WTC11 (cell line): ENCODE results near the gene PRKN. TPM values are rescaled to one million over a fixed set of nuclear protein-coding genes. Genes with fewer than 3 reads are reported as not detected.

Experiments used
- ATAC-seq: fragments of 200-7000 bp; cut with Tn5 transposase; 2 replicates; pipeline ENCODE4 v1.10.0; 2021; ENCODE audit warnings: mild to moderate bottlenecking, moderate library complexity
- CTCF ChIA-PET: fragments of 300-600 bp; sonication (Branson Sonifier 250); formaldehyde crosslinking; loops from one replicate; lab custom pipeline; 2021; ENCODE audit warnings: antibody characterized with exemption; lab: Charles Lee
- POLR2A ChIA-PET: fragments of 350-600 bp; sonication (Branson Sonifier 250); formaldehyde crosslinking; loops from one replicate; lab custom pipeline; 2021; ENCODE audit warnings: antibody characterized with exemption; lab: Charles Lee
- DNase-seq: peaks from one replicate; pipeline ENCODE4 v3.0.0; 2021; ENCODE audit warnings: low spot score
- H3K27ac Mint-ChIP-seq: 2 replicates; pipeline ENCODE4 v1.8.0; 2021; ENCODE audit warnings: mixed read lengths
- H3K27me3 Mint-ChIP-seq: 2 replicates; pipeline ENCODE4 v1.8.0; 2021; ENCODE audit warnings: low read depth, mild to moderate bottlenecking, moderate library complexity, mixed read lengths
- H3K36me3 Mint-ChIP-seq: 2 replicates; pipeline ENCODE4 v1.8.0; 2021; ENCODE audit warnings: mixed read lengths
- H3K4me1 Mint-ChIP-seq: 2 replicates; pipeline ENCODE4 v1.8.0; 2022; ENCODE audit warnings: mixed read lengths
- H3K4me3 Mint-ChIP-seq: 2 replicates; pipeline ENCODE4 v1.8.0; 2021; ENCODE audit warnings: mild to moderate bottlenecking, moderate library complexity, mixed read lengths
- H3K9me3 Mint-ChIP-seq: 2 replicates; pipeline ENCODE4 v1.8.0; 2021; ENCODE audit warnings: mixed read lengths
- ATF6 ChIP-seq: sonication (generic); formaldehyde crosslinking; IDR thresholded peaks from 2 replicates; pipeline ENCODE4 v1.8.1; 2023; ENCODE audit warnings: mild to moderate bottlenecking, missing genetic modification reagents
- CREM ChIP-seq: sonication (generic); formaldehyde crosslinking; IDR thresholded peaks from 2 replicates; pipeline ENCODE4 v1.8.1; 2022; ENCODE audit warnings: mild to moderate bottlenecking, missing genetic modification reagents, moderate library complexity
- CTCF ChIP-seq: fragments of 200-600 bp; IDR thresholded peaks from 2 replicates; pipeline ENCODE4 v1.8.0; 2022; ENCODE audit warnings: antibody characterized with exemption
- E2F4 ChIP-seq: sonication (generic); formaldehyde crosslinking; IDR thresholded peaks from 2 replicates; pipeline ENCODE4 v1.8.1; 2022; ENCODE audit warnings: low read depth, mild to moderate bottlenecking, moderate library complexity, missing genetic modification reagents, borderline replicate concordance
- E2F5 ChIP-seq: sonication (generic); formaldehyde crosslinking; IDR thresholded peaks from 2 replicates; pipeline ENCODE4 v1.8.1; 2022; ENCODE audit warnings: mild to moderate bottlenecking, moderate library complexity, missing genetic modification reagents
- GABPB1 ChIP-seq: sonication (generic); formaldehyde crosslinking; IDR thresholded peaks from 2 replicates; pipeline ENCODE4 v1.8.1; 2023; ENCODE audit warnings: mild to moderate bottlenecking, missing genetic modification reagents
- GTF2I ChIP-seq: fragments of 250-450 bp; sonication (Bioruptor Pico); conservative IDR thresholded peaks from 2 replicates; pipeline ENCODE4 v1.4.0; 2021; ENCODE audit warnings: mild to moderate bottlenecking
- JAZF1 ChIP-seq: fragments of 250-450 bp; sonication (Bioruptor Pico); IDR thresholded peaks from 2 replicates; pipeline ENCODE4 v1.9.0; 2021; ENCODE audit warnings: moderate library complexity, mild to moderate bottlenecking, inconsistent platforms
- MAX ChIP-seq: sonication (generic); formaldehyde crosslinking; IDR thresholded peaks from 2 replicates; pipeline ENCODE4 v1.8.0; 2022; ENCODE audit warnings: mild to moderate bottlenecking, missing genetic modification reagents
- NFATC4 ChIP-seq: fragments of 250-450 bp; sonication (Bioruptor Pico); IDR thresholded peaks from 2 replicates; pipeline ENCODE4 v1.9.0; 2021; ENCODE audit warnings: mild to moderate bottlenecking
- NR2C2 ChIP-seq: sonication (generic); formaldehyde crosslinking; IDR thresholded peaks from 2 replicates; pipeline ENCODE4 v1.8.0; 2022; ENCODE audit warnings: mild to moderate bottlenecking, missing genetic modification reagents
- ZBTB21 ChIP-seq: sonication (generic); formaldehyde crosslinking; IDR thresholded peaks from 2 replicates; pipeline ENCODE4 v1.8.1; 2023; ENCODE audit warnings: mild to moderate bottlenecking, missing genetic modification reagents, borderline replicate concordance
- ZNF425 ChIP-seq: fragments of 250-450 bp; sonication (Bioruptor Pico); conservative IDR thresholded peaks from 2 replicates; pipeline ENCODE4 v1.9.0; 2021; ENCODE audit warnings: mild to moderate bottlenecking
- total RNA-seq: library from RNA; stranded (reverse); gene quantifications from 3 replicates; pipeline ENCODE4 v1.2.3, GENCODE V29; 2021

The PRKN gene
- total RNA-seq, 1 experiment from 2014 or later: 0.59 TPM

- no peak for TF ChIP-seq E2F4
These were observed 610.6 kb downstream of the PRKN start (continued) for GRCh38 chr6:162116902-162117525.

- TF ChIP-seq ZNF425 (CRISPR knock-in tag) (no peak), MAX (CRISPR knock-in tag) (no peak), GTF2I (no peak), ZBTB21 (no peak), NFATC4 (CRISPR knock-in tag) (no peak), GABPB1 (CRISPR knock-in tag) (no peak)
- H3K9me3 Mint-ChIP-seq: peaks cover 7% of the 10 kb centered on the region
- no peak overlapping the region for H3K4me3 Mint-ChIP-seq
- ChIA-PET POLR2A (no interaction called here), CTCF (interaction anchor here (0.9 kb wide), 1 partner anchor 14 kb away, joined by 3 read pairs; no protein-coding TSS in a partner anchor)
- H3K4me1 Mint-ChIP-seq: peaks cover 11% of the 10 kb centered on the region
- H3K27ac Mint-ChIP-seq: no peak overlapping the region
- DNase-seq: no peak
- no peaks in the 10 kb centered on the region for H3K27me3 Mint-ChIP-seq
- H3K36me3 Mint-ChIP-seq: no peaks in the 10 kb centered on the region
- ATAC-seq: no peak
These were observed 618.0 kb downstream of the PRKN start for GRCh38 chr6:162109480-162110050.

- peak; percentile 71 for ATAC-seq
- H3K36me3 Mint-ChIP-seq: no peaks in the 10 kb centered on the region
- no peak overlapping the region; the same call in 1 of the 2 replicates for H3K27ac Mint-ChIP-seq
- TF ChIP-seq CREM: no peak
- TF ChIP-seq CTCF: no peak
- TF ChIP-seq JAZF1 (CRISPR knock-in tag): no peak
- TF ChIP-seq ZBTB21: no peak
- TF ChIP-seq E2F5: no peak
- TF ChIP-seq NR2C2: no peak
- no peak for TF ChIP-seq ATF6 (CRISPR knock-in tag)
- H3K27me3 Mint-ChIP-seq: no peaks in the 10 kb centered on the region
- no peak for DNase-seq
- H3K9me3 Mint-ChIP-seq: peaks cover 1% of the 10 kb centered on the region
- ChIA-PET POLR2A (no interaction called here), CTCF (no interaction called here)
- H3K4me1 Mint-ChIP-seq: peaks cover 11% of the 10 kb centered on the region
- no peak overlapping the region for H3K4me3 Mint-ChIP-seq
These were observed 619.5 kb downstream of the PRKN start for GRCh38 chr6:162108041-162108440.
